Loucy (cell line): ENCODE data around the gene HGS.

Experiments used
- H2AFZ ChIP-seq: fragments of 200-600 bp; sonication (generic); 2 replicates; pipeline ENCODE4 v1.6.0; 2016; ENCODE audit warnings: antibody characterized with exemption, mild to moderate bottlenecking, low read length, moderate library complexity
- H3F3A ChIP-seq: fragments of 200-600 bp; 2 replicates; pipeline ENCODE4 v1.6.0; 2016; ENCODE audit warnings: antibody characterized with exemption, low read depth, mild to moderate bottlenecking
- H3K27me3 ChIP-seq: fragments of 200-600 bp; sonication (generic); 2 replicates; pipeline ENCODE4 v1.6.1; 2014; ENCODE audit warnings: low read length, mild to moderate bottlenecking; ENCODE audit not compliant: insufficient read depth, poor library complexity, severe bottlenecking
- H3K36me3 ChIP-seq: fragments of 200-600 bp; sonication (generic); 2 replicates; pipeline ENCODE4 v1.6.1; 2016; ENCODE audit warnings: low read length; ENCODE audit not compliant: insufficient read depth
- H3K4me1 ChIP-seq: fragments of 200-600 bp; sonication (generic); 2 replicates; pipeline ENCODE4 v1.5.1; 2014; ENCODE audit warnings: low read length, mild to moderate bottlenecking; ENCODE audit not compliant: insufficient read depth, poor library complexity, severe bottlenecking
- H3K4me2 ChIP-seq: fragments of 200-600 bp; sonication (generic); 2 replicates; pipeline ENCODE4 v1.6.0; 2014; ENCODE audit warnings: antibody characterized with exemption, low read length, low read depth, mild to moderate bottlenecking; ENCODE audit not compliant: poor library complexity, severe bottlenecking
- H3K4me3 ChIP-seq: fragments of 200-600 bp; sonication (generic); 2 replicates; pipeline ENCODE4 v1.5.1; 2014; ENCODE audit warnings: low read length, mild to moderate bottlenecking, mixed read lengths; ENCODE audit not compliant: poor library complexity, severe bottlenecking
- H3K79me2 ChIP-seq: fragments of 200-600 bp; sonication (generic); 2 replicates; pipeline ENCODE4 v1.6.1; 2014; ENCODE audit warnings: low read length; ENCODE audit not compliant: insufficient read depth
- H3K9ac ChIP-seq: fragments of 200-600 bp; sonication (generic); 2 replicates; pipeline ENCODE4 v1.6.0; 2014; ENCODE audit warnings: mild to moderate bottlenecking, low read depth, low read length, moderate library complexity; ENCODE audit not compliant: poor library complexity, severe bottlenecking
- H3K9me2 ChIP-seq: fragments of 200-600 bp; sonication (generic); replicated peaks from 2 replicates; pipeline ENCODE4 v1.6.1; 2016; ENCODE audit warnings: low read depth, low read length, mixed read lengths
- H3K9me3 ChIP-seq: fragments of 200-600 bp; sonication (generic); 2 replicates; pipeline ENCODE4 v1.6.1; 2014; ENCODE audit warnings: mild to moderate bottlenecking, antibody characterized with exemption, low read length, low read depth; ENCODE audit not compliant: insufficient read depth
- H4K20me1 ChIP-seq: fragments of 200-600 bp; sonication (generic); 2 replicates; pipeline ENCODE4 v1.6.0; 2014; ENCODE audit warnings: antibody characterized with exemption, low read length, mild to moderate bottlenecking; ENCODE audit not compliant: insufficient read depth, poor library complexity, severe bottlenecking
- EZH2phosphoT487 ChIP-seq: fragments of 200-600 bp; IDR thresholded peaks from 2 replicates; pipeline ENCODE4 v1.6.1; 2018; ENCODE audit warnings: antibody characterized with exemption, mild to moderate bottlenecking, moderate library complexity, borderline replicate concordance
- TF ChIP-seq, protein P1 (sequence below): fragments of 200-600 bp; sonication (generic); conservative IDR thresholded peaks from 2 replicates; pipeline ENCODE4 v1.5.1; 2014; ENCODE audit warnings: mild to moderate bottlenecking, antibody characterized with exemption, low read length

The HGS gene

DNA sequence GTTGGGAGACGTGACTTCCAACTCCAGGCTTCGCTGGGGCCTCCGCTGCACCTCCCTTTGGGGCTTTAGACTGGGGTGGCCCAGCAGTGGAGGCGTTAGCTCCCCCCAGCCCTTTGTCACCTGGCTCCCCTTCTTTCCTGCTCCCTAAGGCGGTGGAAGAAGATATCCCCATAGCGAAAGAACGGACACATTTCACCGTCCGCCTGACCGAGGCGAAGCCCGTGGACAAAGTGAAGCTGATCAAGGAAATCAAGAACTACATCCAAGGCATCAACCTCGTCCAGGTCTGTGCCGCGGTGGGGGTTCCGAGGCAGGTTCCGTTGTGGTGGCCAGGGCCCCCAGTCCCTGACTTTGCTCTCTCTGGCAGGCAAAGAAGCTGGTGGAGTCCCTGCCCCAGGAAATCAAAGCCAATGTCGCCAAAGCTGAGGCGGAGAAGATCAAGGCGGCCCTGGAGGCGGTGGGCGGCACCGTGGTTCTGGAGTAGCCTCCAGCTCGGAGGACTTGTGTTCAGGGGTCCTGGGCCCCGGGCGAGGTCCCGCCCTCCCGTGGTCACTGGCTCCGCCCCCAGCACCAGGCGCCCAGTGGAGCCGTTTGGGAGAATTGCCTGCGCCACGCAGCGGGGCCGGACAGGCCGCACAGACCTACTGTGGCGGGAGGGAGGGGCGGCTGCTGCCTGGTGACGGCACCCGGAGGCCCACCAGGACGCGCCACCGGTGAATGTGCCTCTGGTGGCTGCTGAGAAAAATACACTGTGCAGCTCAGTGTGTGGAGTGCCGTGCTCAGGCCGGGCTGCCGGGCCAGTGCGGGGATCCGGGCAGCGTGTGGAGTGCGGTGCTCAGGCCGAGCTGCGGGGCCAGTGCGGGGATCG is 23.2 kb downstream of the HGS start:
- Histone ChIP-seq H3K4me2 (no peak overlapping the region), H3K79me2 (peaks cover 51% of the 10 kb centered on the region), H4K20me1 (peaks cover 22% of the 10 kb centered on the region), H3K4me1 (peaks cover 11% of the 10 kb centered on the region), H3K27me3 (no peaks in the 10 kb centered on the region), H2AFZ (no peak overlapping the region), H3K36me3 (peaks cover 16% of the 10 kb centered on the region; the same call in 1 of the 2 replicates), H3K9me2 (no peaks in the 10 kb centered on the region), H3K9me3 (no peaks in the 10 kb centered on the region), H3K4me3 (no peak overlapping the region), H3F3A (no peaks in the 10 kb centered on the region), H3K9ac (no peak overlapping the region)
- no peak for TF ChIP-seq EZH2phosphoT487
- TF ChIP-seq, protein P1, sequence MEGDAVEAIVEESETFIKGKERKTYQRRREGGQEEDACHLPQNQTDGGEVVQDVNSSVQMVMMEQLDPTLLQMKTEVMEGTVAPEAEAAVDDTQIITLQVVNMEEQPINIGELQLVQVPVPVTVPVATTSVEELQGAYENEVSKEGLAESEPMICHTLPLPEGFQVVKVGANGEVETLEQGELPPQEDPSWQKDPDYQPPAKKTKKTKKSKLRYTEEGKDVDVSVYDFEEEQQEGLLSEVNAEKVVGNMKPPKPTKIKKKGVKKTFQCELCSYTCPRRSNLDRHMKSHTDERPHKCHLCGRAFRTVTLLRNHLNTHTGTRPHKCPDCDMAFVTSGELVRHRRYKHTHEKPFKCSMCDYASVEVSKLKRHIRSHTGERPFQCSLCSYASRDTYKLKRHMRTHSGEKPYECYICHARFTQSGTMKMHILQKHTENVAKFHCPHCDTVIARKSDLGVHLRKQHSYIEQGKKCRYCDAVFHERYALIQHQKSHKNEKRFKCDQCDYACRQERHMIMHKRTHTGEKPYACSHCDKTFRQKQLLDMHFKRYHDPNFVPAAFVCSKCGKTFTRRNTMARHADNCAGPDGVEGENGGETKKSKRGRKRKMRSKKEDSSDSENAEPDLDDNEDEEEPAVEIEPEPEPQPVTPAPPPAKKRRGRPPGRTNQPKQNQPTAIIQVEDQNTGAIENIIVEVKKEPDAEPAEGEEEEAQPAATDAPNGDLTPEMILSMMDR, result no peak

DNA sequence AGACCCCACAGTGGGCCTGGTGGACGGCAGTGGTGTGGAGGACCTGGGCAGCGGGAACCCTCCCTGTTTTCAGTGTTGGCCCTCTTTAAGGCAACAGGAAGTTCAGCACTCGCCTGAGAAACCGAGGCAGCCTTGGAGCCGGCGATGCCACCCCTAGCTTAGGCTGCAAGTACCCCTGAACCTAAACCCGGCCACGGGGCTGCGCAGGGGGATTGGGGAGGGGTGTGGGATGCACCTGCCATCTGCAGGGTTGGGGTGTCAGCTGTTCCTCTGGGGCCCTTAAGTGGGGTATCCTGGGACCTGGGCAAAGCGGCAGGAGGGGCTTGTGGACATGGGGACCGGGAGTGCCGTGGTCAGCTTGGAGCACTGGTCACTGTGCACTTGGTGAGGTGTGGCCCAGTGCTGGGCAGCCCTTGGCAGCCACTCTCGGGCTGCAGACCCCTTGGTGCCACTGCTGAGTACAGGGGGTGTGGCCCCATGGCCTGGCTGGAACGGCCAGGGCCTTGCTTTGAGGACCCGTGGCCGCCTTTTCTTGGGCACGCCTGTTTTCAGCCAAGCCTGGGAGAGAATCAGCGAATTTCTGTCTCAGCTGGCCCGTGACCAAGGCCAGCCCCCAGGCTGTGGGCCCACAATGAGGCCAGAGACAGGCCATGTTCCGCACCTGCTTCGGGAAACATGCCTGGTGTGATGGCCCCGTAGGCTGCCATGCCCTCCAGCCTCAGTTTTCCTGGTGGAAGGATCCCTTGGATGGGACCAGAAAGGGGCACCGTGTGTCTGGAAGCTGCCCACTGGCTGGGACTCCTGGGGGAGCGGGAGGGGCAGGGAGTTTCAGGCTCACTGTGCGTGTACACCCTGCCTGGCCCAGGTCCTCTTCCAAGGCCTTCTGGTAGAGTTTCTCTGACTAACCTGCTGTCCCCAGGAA is 24.2 kb downstream of the HGS start:
- no peak overlapping the region for H3K9ac ChIP-seq
- H3K9me3 ChIP-seq, result no peaks in the 10 kb centered on the region
- no peaks in the 10 kb centered on the region for H3K9me2 ChIP-seq
- no peak overlapping the region for H2AFZ ChIP-seq
- H3K36me3 ChIP-seq, result peaks cover 16% of the 10 kb centered on the region; the same call in 1 of the 2 replicates
- H3K27me3 ChIP-seq, result no peaks in the 10 kb centered on the region
- peaks cover 49% of the 10 kb centered on the region for H3K79me2 ChIP-seq
- H3K4me3 ChIP-seq, result no peak overlapping the region
- H3K4me1 ChIP-seq, result peaks cover 15% of the 10 kb centered on the region
- no peaks in the 10 kb centered on the region for H3F3A ChIP-seq
- H3K4me2 ChIP-seq, result no peak overlapping the region
- TF ChIP-seq EZH2phosphoT487, result no peak
- H4K20me1 ChIP-seq, result peaks cover 17% of the 10 kb centered on the region

DNA sequence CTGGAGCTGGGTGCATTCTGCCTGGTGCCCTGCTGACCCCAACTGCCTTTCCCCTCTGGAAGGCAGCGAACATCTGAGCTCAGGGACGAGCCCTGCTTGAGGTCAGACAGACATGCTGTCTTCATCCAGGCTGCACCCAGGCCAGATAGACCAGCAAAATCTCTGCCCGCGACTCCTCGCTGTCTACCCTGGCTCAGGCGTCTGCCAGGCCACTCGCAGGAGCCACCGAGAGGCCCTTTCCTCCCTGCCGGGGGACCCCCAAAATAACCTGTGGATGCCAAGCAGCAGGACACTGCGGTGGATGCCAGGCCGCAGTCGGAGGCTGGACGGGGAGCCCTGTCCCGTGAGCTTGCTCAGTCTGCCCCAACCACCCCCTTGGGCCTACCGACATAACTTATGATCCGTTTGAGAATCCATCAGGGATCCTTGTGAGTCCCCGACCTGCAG is 25.0 kb downstream of the HGS start:
- Histone ChIP-seq H2AFZ (no peak overlapping the region), H4K20me1 (peaks cover 17% of the 10 kb centered on the region), H3K4me2 (no peak overlapping the region), H3K4me1 (peaks cover 22% of the 10 kb centered on the region), H3K79me2 (peaks cover 50% of the 10 kb centered on the region), H3K9me3 (no peaks in the 10 kb centered on the region), H3F3A (no peaks in the 10 kb centered on the region), H3K9me2 (no peaks in the 10 kb centered on the region), H3K27me3 (no peaks in the 10 kb centered on the region), H3K36me3 (peaks cover 16% of the 10 kb centered on the region; the same call in 1 of the 2 replicates), H3K4me3 (no peak overlapping the region), H3K9ac (no peak overlapping the region)
- TF ChIP-seq, protein P1, result no peak
- no peak for TF ChIP-seq EZH2phosphoT487
